Gastrocnemius medialis (tissue), 4 donors: ENCODE data around the gene NCMAP.
"Not testable (repeated sequence)": the region's sequence is repeated elsewhere in the genome, so short reads cannot be mapped to it uniquely, and the experiment has no call there.

ENCODE experiments used
- CTCF ChIP-seq, 5 experiments: fragments of 450-650 bp in 3 of 5; fragments of 200-600 bp in 2 of 5; sonication (generic) in 2 of 5; IDR thresholded peaks in 4 of 5; conservative IDR thresholded peaks in 1 of 5; 1 replicate in 4 of 5; 2 replicates in 1 of 5; pipeline ENCODE4 v1.5.1; 2016 to 2019; ENCODE audit warnings: antibody characterized with exemption in 5 of 5, mild to moderate bottlenecking in 3 of 5, moderate library complexity in 3 of 5
- POLR2A ChIP-seq, 2 donors: fragments of 450-650 bp; IDR thresholded peaks; one replicate each; pipeline ENCODE4 v1.6.1; 2017; ENCODE audit warnings: antibody characterized with exemption in 2 of 2, mild to moderate bottlenecking in 2 of 2, moderate library complexity in 2 of 2

- not testable (repeated sequence) for TF ChIP-seq CTCF (IDR thresholded peaks at IDR 0.05 in 4 of 5, conservative IDR thresholded peaks at IDR 0.05 in 1 of 5); POLR2A (IDR thresholded peaks at IDR 0.05)
Observed at GRCh38 chr1:24515671-24516209, 40.1 kb upstream of the NCMAP start.
